H1 (cell line): ENCODE results near the gene CHSY1.

Experiments
- ASH2L ChIP-seq: fragments of 200-600, 300-600 bp; sonication (generic); IDR thresholded peaks from one replicate; pipeline ENCODE4 v1.7.1; 2017; ENCODE audit warnings: low read length
- CEBPB ChIP-seq: IDR thresholded peaks from 2 replicates; pipeline ENCODE4 v1.6.1; 2012; ENCODE audit warnings: low read depth, low read length
- CHD2 ChIP-seq: IDR thresholded peaks from 2 replicates; pipeline ENCODE4 v1.6.1; 2012; ENCODE audit warnings: low read length, improper control_type of control experiment
- CTCF ChIP-seq, 3 experiments: IDR thresholded peaks; 1 replicate in 2 of 3; 2 replicates in 1 of 3; pipeline versions ENCODE4 v1.5.1 to v1.6.1; 2011; ENCODE audit warnings: low read length in 3 of 3, mild to moderate bottlenecking in 3 of 3, inconsistent platforms in 2 of 3, low read depth in 1 of 3, moderate library complexity in 1 of 3; ENCODE audit not compliant: insufficient read depth in 1 of 3; ENCODE audit errors: control extremely low read depth in 1 of 3
- EZH2 ChIP-seq: fragments of 200-600 bp; sonication (generic); IDR thresholded peaks from 2 replicates; pipeline ENCODE4 v1.7.1; 2012; ENCODE audit warnings: low read depth, mild to moderate bottlenecking, moderate library complexity, low read length, inconsistent platforms; ENCODE audit not compliant: severe bottlenecking
- GABPA ChIP-seq: IDR thresholded peaks from 2 replicates; pipeline ENCODE4 v1.6.1; 2011; ENCODE audit warnings: mild to moderate bottlenecking, low read length, moderate library complexity, borderline replicate concordance; ENCODE audit not compliant: insufficient read depth
- HDAC2 ChIP-seq, 2 experiments: fragments of 300-600 bp in 1 of 2; sonication (generic) in 1 of 2; IDR thresholded peaks; 2 replicates each; pipeline ENCODE4 v1.6.1; 2011 to 2012; ENCODE audit warnings: low read depth in 2 of 2, low read length in 2 of 2, mild to moderate bottlenecking in 2 of 2, moderate library complexity in 2 of 2, borderline replicate concordance in 1 of 2, inconsistent platforms in 1 of 2
- POLR2A ChIP-seq, 2 experiments: IDR thresholded peaks; 1 replicate in 1 of 2; 2 replicates in 1 of 2; pipeline ENCODE4 v1.6.1; 2011; ENCODE audit warnings: low read depth in 2 of 2, low read length in 2 of 2, mild to moderate bottlenecking in 2 of 2; ENCODE audit errors: control extremely low read depth in 1 of 2
- RAD21 ChIP-seq, 2 experiments: IDR thresholded peaks in 1 of 2; conservative IDR thresholded peaks in 1 of 2; 2 replicates each; pipeline ENCODE4 v1.6.1; 2011; ENCODE audit warnings: low read depth in 2 of 2, low read length in 2 of 2, improper control_type of control experiment in 1 of 2, inconsistent platforms in 1 of 2, mild to moderate bottlenecking in 1 of 2, moderate library complexity in 1 of 2
- TAF1 ChIP-seq: IDR thresholded peaks from 2 replicates; pipeline ENCODE4 v1.6.1; 2011; ENCODE audit warnings: mild to moderate bottlenecking, low read depth, low read length
- YY1 ChIP-seq: IDR thresholded peaks from 2 replicates; pipeline ENCODE4 v1.6.1; 2011; ENCODE audit warnings: low read depth, mild to moderate bottlenecking, low read length
- TF ChIP-seq, protein P1 (sequence below): IDR thresholded peaks from 2 replicates; pipeline ENCODE4 v1.6.1; 2011; ENCODE audit warnings: low read depth, mild to moderate bottlenecking, low read length; ENCODE audit not compliant: insufficient read depth
- TF ChIP-seq, protein P2 (sequence below): IDR thresholded peaks from 2 replicates; pipeline ENCODE4 v1.6.1; 2012; ENCODE audit warnings: low read length, inconsistent platforms

- TF ChIP-seq POLR2A (IDR thresholded peaks at IDR 0.05; ENCODE audit: control extremely low read depth in 1 of 2, low read depth in 2 of 2, low read length in 2 of 2): no peak
- TF ChIP-seq CHD2: no peak
- TF ChIP-seq, protein P1, sequence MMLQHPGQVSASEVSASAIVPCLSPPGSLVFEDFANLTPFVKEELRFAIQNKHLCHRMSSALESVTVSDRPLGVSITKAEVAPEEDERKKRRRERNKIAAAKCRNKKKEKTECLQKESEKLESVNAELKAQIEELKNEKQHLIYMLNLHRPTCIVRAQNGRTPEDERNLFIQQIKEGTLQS: no peak
- 0 out of 2 replicates have a peak, but pooled peaks have one; percentile 21 for TF ChIP-seq CEBPB
- no peak for TF ChIP-seq ASH2L
- no peak for TF ChIP-seq CTCF (IDR thresholded peaks at IDR 0.05; ENCODE audit: control extremely low read depth in 1 of 3, insufficient read depth in 1 of 3, low read depth in 1 of 3, low read length in 3 of 3)
- no peak for TF ChIP-seq TAF1
- TF ChIP-seq EZH2: no peak
- TF ChIP-seq YY1: no peak
- no peak for TF ChIP-seq RAD21 (IDR thresholded peaks at IDR 0.05 in 1 of 2, conservative IDR thresholded peaks at IDR 0.05 in 1 of 2; ENCODE audit: low read depth in 2 of 2, low read length in 2 of 2)
- TF ChIP-seq, protein P2, sequence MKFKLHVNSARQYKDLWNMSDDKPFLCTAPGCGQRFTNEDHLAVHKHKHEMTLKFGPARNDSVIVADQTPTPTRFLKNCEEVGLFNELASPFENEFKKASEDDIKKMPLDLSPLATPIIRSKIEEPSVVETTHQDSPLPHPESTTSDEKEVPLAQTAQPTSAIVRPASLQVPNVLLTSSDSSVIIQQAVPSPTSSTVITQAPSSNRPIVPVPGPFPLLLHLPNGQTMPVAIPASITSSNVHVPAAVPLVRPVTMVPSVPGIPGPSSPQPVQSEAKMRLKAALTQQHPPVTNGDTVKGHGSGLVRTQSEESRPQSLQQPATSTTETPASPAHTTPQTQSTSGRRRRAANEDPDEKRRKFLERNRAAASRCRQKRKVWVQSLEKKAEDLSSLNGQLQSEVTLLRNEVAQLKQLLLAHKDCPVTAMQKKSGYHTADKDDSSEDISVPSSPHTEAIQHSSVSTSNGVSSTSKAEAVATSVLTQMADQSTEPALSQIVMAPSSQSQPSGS: no peak
- TF ChIP-seq GABPA: no peak
- no peak for TF ChIP-seq HDAC2 (IDR thresholded peaks at IDR 0.05; ENCODE audit: borderline replicate concordance in 1 of 2, low read depth in 2 of 2, low read length in 2 of 2)
These were observed 75.2 kb downstream of the CHSY1 start for GRCh38 chr15:101176625-101177024.
